ENCODE measurements around the gene OSM.

DNA sequence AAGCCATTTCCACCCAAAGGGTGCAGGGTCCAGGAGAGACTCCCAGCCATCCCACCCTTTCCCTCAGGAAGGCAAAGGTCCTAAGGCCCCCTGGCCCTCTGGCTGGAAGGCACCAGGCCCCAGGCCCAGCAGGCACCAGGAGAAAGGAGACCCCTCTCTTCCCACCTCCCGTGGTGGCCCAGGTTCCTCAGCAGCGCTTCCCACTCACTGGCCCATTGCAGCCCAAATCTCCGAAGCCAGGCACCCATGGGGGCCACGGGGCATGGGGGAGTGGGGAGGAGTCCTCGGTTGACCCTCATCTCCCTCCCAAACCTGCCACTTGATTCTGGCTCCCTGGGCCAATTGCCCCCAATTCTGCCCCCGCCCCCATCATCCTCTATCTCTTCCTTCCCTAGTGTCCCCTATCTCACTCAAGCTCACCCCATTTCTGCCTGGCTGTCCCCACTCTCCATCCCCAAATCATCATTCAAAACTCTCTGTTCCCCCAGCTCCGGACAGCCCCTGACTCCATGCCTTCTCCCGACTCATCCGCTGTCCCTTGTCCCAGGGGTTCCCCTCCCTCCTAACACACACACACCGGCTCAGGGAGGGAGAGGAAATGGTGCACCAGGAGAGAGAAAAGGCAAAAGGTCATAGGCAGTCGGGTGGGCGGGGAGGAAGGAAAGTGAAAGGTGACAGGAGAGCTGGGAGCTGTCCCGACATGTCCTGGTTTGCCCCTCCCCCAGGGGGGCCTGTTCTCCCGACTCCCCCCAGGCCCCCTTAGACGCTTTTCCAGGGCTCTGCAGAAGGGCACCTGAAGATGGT is 21.3 kb downstream of the OSM start:
- TF ChIP-seq, protein P1, sequence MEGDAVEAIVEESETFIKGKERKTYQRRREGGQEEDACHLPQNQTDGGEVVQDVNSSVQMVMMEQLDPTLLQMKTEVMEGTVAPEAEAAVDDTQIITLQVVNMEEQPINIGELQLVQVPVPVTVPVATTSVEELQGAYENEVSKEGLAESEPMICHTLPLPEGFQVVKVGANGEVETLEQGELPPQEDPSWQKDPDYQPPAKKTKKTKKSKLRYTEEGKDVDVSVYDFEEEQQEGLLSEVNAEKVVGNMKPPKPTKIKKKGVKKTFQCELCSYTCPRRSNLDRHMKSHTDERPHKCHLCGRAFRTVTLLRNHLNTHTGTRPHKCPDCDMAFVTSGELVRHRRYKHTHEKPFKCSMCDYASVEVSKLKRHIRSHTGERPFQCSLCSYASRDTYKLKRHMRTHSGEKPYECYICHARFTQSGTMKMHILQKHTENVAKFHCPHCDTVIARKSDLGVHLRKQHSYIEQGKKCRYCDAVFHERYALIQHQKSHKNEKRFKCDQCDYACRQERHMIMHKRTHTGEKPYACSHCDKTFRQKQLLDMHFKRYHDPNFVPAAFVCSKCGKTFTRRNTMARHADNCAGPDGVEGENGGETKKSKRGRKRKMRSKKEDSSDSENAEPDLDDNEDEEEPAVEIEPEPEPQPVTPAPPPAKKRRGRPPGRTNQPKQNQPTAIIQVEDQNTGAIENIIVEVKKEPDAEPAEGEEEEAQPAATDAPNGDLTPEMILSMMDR (IDR thresholded peaks at IDR 0.05): no peak
- no peak for TF ChIP-seq POLR2AphosphoS5 (IDR thresholded peaks at IDR 0.05)
